Umbilical cord (tissue), 2 donors: ENCODE data around the gene NLRC5. TPM values are rescaled to one million over a fixed set of nuclear protein-coding genes. Genes with fewer than 3 reads are reported as not detected.
"Not testable (repeated sequence)": the region's sequence is repeated elsewhere in the genome, so short reads cannot be mapped to it uniquely, and the experiment has no call there.

Experiments
- DNase-seq: peaks from one replicate; pipeline ENCODE4 v3.0.0-alpha.2; 2015; ENCODE audit warnings: low spot score
- total RNA-seq: library from RNA; depleted of rRNA; stranded (reverse); fragments of >200 nt; gene quantifications from one replicate; pipeline ENCODE4 v1.2.3, GENCODE V29; 2014; ENCODE audit warnings: low replicate concordance; ENCODE audit not compliant: insufficient read depth

NLRC5 gene
- total RNA-seq, 1 donor from 2014 or later, result 15.9 TPM

DNA sequence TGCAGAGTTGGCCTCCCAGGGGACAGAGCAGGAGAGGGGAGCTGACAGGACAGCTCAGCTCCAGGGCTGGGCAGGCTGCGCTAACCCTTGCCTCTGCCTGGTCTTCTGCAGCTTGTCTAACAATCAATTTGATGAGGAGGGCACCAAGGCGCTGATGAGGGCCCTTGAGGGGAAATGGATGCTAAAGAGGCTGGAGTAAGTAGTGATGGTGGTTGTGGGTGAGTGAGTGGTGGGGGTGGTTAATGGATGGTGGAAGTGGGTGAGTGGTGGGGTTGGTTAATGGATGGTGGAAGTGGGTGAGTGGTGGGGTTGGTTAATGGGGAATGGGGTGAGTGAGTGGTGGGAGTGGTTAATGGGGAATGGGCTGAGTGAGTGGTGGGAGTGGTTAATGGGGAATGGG is 81.1 kb downstream of the NLRC5 start:
- DNase-seq, result no peak

DNA sequence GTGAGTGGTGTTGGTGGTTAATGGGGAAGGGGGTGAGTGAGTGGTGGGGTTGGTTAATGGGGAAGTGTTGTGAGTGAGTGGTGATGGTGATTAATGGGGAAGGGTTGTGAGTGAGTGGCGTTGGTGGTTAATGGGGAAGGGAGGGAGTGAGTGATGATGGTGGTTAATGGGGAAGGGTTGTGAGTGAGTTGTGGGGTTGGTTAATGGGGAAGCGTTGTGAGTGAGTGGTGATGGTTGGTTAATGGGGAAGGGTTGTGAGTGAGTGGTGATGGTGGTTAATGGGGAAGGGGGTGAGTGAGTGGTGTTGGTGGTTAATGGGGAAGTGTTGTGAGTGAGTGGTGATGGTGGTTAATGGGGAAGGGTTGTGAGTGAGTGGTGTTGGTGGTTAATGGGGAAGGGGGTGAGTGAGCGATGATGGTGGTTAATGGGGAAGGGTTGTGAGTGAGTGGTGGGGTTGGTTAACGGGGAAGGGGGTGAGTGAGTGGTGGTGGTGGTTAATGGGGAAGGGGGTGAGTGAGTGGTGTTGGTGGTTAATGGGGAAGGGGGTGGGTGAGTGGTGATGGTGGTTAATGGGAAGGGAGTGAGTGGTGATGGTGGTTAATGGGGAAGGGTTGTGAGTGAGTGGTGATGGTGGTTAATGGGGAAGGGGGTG is 81.8 kb downstream of the NLRC5 start:
- DNase-seq, result not testable (repeated sequence)

DNA sequence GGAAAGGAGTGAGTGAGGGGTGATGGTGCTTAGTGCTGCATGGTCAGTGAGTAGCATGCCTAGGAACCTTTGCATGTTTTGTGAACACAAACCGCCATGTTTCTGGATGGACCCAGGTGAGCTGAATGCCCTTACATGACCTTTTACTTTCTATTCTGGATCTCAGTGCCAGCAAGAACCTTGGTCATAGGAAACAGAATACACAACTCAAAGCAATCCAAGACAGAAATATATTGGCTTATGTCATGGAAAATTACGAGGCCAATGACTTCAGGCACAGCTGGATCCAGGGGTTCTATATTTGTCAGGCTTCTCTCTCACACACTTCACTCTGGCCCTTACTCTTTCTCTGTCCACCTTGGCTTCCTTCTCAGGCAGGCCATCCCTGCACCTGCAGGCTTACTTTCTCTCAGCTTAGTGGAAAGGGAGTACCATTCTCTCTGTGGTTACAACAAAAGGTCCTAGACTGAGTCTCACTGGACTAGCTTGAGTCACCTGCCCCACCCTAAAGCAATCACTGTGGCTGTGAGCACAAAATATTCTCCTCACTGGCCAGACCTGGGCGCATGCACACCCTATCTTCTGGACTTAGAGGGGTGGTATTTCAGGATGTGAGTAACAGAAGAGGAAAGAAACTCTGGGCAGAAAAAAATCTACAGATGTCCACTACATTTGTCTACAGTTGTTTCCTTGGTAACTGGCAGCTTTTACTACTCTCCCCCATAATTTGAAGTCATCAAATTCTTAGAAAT is 82.7 kb downstream of the NLRC5 start:
- no peak for DNase-seq

GRCh38 chr16:57072616-57073275 is 83.4 kb downstream of the NLRC5 start:
- DNase-seq, result no peak

GRCh38 chr16:57077714-57078113 is 88.4 kb downstream of the NLRC5 start:
- no peak for DNase-seq

GRCh38 chr16:57081744-57082143 is 92.4 kb downstream of the NLRC5 start:
- no peak for DNase-seq

DNA sequence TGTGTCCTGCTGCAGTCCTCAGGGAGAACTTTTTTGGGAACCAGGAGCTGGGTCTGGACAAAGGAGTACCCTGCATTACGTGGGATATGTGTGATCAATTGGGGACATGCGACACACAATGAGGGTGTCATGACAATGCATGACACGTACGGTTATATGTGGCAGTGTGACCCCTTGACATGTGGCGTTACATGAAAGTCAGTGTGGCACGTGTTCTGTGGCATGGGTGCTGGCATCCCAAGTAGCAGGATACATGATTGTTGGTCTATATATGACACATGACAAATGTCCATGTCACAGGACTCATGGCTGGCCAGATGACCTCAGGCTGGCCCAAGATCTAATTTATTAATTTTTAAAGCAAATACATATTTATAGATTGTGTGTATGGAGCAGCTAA is 93.3 kb downstream of the NLRC5 start:
- DNase-seq, result no peak

DNA sequence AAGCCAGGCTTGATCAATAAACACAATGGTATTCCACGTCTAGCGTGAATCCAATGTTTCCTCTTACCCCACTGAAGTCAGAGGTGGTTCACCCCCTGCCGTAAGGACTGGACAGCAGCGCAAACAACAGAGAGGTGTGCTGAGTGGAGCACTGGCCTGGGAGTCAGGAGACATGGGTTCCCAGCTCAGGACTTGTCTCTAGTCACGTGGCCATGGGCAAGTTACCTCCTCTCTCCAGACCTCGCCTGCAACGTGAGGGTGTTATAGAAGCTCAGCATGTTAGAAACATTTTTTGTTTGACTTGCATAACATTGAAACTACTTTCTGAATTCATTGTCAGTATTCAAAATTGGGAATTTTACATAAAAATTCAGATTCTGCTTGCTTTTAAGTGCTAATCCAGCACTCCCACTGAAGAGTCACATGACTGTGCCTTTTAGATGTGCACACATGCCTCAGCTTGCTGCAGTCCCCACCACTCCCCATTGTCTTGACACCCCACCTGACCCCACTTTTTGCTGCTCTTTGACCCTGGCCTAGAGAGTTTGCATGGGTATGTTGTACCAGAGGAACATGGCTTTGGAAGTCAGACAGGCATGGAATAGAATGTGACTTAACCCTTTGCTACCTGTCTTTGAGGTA is 94.2 kb downstream of the NLRC5 start:
- DNase-seq, result no peak

DNA sequence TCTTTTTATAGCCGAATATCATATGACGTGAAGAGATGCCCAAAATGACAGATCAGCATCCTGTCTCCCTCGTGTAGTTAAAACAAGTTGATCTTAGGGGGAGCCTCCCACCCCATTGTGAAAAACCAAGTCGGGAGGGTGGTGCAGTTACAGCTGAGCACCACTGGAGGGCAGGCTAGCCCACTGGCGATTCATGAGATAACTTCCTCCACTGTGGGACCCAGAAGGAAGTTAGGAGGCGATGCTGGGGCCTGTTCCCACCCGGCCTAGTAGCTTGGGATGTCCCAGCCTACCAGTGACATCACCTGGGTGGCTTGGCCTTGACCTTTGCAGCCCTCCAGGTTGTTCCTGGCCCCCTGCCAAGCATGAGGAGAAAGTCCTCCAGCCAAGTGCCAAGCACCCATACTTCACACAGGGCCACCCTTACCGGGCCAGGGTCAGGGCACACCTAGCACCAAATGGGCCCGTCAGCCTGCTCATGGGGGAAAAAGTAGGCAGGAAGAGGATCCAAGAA is 95.0 kb downstream of the NLRC5 start:
- peak; percentile 75 for DNase-seq

- no peak for DNase-seq
Measured at GRCh38 chr16:57084996-57085395, 95.6 kb downstream of the NLRC5 start.

GRCh38 chr16:57087003-57087402 is 97.6 kb downstream of the NLRC5 start:
- no peak for DNase-seq

DNA sequence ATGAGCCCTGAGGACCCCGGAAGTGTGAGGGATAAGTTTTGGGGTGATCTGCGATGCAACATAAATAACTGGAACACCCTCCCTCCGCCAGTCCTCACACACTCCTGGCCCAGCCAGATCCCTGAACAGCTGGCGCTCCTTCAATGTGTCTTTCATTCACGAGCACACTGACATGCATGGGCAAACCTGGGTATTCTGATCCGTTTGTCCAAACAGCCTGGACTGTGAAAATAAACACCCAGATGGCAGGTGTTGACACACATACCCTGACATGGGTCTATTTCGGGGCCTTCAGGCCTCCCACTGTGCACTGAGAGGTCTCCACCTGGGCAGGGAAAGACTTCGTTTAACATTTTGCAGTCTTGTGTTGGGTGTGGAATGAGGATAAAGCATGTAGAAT is 100.0 kb downstream of the NLRC5 start:
- no peak for DNase-seq

- peak; percentile 71 for DNase-seq
Measured at GRCh38 chr16:57091200-57091974, 102.0 kb downstream of the NLRC5 start.

DNA sequence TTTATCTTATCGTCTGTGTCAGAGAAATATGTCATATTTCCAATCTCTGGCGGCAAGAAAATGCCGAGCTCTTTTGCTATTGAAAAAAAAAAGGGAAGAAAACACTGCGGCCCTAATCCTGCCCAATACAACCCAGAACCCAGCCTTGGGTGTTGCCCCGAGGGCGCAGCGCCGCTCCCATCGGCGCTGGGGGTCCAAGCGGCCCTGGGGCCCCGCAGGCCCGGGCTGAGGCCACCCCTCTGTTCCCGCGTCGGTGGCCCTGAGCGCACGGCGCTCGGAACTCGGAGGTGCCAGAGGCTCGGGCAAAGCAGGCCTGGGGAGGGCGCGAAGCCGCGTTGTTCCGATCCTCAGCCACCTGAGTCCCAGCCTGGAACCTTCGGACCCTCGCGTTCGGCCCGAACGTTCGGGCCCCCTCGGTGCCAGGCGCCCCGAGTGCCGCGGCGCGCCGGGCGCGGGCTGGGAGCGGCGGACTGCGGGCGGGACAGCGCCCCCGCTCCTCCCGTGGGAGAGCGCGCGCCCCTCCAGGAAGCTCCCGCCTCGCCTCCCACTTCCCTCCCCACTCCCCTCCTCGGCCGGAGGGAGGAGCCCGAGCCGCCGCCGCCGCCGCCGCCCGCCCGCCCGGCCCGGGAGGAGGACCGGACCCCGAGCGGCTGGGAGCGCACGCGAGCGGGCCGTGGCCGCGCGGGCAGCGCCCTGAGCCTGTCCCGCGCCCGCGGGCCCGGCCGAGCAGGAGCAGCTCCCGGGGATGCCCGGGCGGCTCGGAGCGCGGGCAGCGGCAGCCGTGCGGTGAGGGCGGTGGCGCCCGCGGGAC is 102.8 kb downstream of the NLRC5 start, which contains the start of gene CPNE2:
Gene CPNE2, plus strand, starts transcription at position 609 of the 811 bp plus-strand sequence. CDS start 18,160 bp downstream, outside the sequence.
- DNase-seq, result peak; percentile 72

GRCh38 chr16:57092786-57093411 is 103.5 kb downstream of the NLRC5 start:
- DNase-seq, result peak; percentile 25

GRCh38 chr16:57093666-57094564 is 104.6 kb downstream of the NLRC5 start:
- no peak for DNase-seq

DNA sequence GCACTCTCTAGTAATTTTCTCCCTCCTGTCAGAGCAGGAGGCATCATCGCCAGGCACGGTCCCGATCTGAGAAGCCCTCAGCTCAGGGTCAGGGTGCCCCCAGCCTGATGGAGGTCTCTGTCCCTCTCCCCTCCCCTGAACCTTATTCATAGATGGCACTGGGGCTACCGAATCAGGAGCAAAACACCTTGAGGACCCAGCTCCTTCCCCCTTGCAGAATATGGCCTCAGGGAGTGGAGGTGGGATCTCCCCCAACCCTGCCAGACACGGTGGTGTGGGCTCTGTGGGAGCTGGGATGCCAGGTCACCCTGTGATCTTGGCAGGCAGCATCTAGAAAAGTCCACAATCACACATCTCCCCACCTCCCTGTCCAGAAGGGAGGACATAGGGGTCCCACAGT is 105.6 kb downstream of the NLRC5 start:
- no peak for DNase-seq

- DNase-seq, result no peak
Measured at GRCh38 chr16:57096192-57096591, 106.8 kb downstream of the NLRC5 start.

DNA sequence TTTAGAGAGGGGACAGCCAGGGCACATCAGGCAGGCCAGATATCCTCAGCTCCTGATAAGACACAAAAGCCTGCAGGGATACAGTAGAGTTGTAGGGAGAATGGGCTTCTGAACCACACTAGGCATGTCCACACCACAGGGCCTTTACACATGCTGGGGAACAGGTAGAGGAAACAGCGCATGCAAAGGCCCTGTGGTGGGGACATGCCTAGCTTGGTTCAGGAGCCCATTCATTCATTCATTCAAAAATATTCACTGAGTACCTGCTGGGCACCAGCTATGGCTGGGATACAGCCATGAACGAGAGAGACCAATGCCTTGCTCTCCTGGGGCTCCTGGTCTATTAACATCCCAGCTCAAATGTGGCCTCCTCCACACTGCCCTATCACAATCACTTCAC is 107.4 kb downstream of the NLRC5 start:
- no peak for DNase-seq
